22Rv1 (cell line): ENCODE data around the gene NOP53.

Experiments used
- CTCF ChIP-seq: fragments of 450-650 bp; IDR thresholded peaks from 2 replicates; pipeline ENCODE4 v1.5.1; 2017; ENCODE audit warnings: mild to moderate bottlenecking
- ZFX ChIP-seq: fragments of 450-650 bp; IDR thresholded peaks from 2 replicates; pipeline ENCODE4 v1.6.1; 2017; ENCODE audit warnings: antibody characterized with exemption, borderline replicate concordance

DNA sequence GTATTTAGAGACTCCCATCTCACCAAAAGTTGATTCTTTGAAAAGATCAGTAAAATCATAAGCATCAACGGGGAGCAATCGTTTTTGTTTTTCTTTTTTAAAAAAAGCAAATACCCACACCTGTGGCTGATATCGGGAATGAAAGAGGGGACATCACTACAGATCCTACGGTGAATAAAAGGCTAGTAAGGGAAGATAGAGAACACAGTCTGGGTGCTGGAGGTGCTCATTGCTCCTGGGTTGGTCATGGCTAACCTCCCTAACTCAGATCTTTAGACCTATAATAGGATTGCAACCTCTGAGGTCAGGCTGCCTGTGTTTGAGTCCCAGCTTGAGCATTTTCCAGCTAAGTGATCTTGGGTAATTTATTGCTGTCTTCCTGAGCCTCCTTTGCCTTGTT is 31.0 kb upstream of the NOP53 start:
- TF ChIP-seq CTCF (no peak), ZFX (no peak)
